Endothelial cell of umbilical vein (primary cell): ENCODE results near the gene IZUMO4. TPM values are rescaled to one million over a fixed set of nuclear protein-coding genes. Genes with fewer than 3 reads are reported as not detected.

Experiments
- BruUV-seq: library from RNA; stranded (reverse); fragments of 400-500 nt; replicated peaks from 2 replicates; lab custom pipeline; 2021; lab: Mats Ljungman, UMichigan
- CTCF ChIA-PET: fragments of 300-600, 350-600 bp; sonication (Branson Sonifier 250); formaldehyde crosslinking; loops from one replicate; lab custom pipeline; 2021; ENCODE audit warnings: antibody characterized with exemption, inconsistent platforms; lab: Charles Lee
- POLR2A ChIA-PET: fragments of 300-600, 350-600 bp; sonication (Branson Sonifier 250); formaldehyde crosslinking; loops from one replicate; lab custom pipeline; 2021; ENCODE audit warnings: antibody characterized with exemption, inconsistent platforms; lab: Charles Lee
- DNase-seq: peaks from one replicate; pipeline ENCODE4 v3.0.0-alpha.2; 2011; ENCODE audit warnings: low read depth, low spot score
- FAIRE-seq: peaks from 2 replicates; lab custom pipeline; 2011; peaks lifted over from hg19 to GRCh38; lab: Jason Lieb, UNC
- H2AFZ ChIP-seq: 2 replicates; pipeline ENCODE4 v1.6.0; 2012; ENCODE audit warnings: low read depth, low read length, control low read depth, inconsistent platforms
- H3K27ac ChIP-seq: 2 replicates; pipeline ENCODE4 v1.5.1; 2011; ENCODE audit warnings: low read depth, mild to moderate bottlenecking, control low read depth, low read length, moderate library complexity; ENCODE audit not compliant: insufficient read depth
- H3K27me3 ChIP-seq, 2 experiments: 2 replicates each; pipeline versions ENCODE4 v1.6.0 to v1.6.1; 2011; ENCODE audit warnings: low read length in 2 of 2, mixed read lengths in 1 of 2; ENCODE audit not compliant: control insufficient read depth in 2 of 2, insufficient read depth in 2 of 2
- H3K36me3 ChIP-seq, 2 experiments: 2 replicates in 1 of 2; 3 replicates in 1 of 2; pipeline ENCODE4 v1.5.1; 2011; ENCODE audit warnings: low read length in 2 of 2, mild to moderate bottlenecking in 1 of 2, moderate library complexity in 1 of 2; ENCODE audit not compliant: control insufficient read depth in 2 of 2, insufficient read depth in 2 of 2; ENCODE audit errors: extremely low read depth in 1 of 2
- H3K4me1 ChIP-seq: 3 replicates; pipeline ENCODE4 v1.5.1; 2011; ENCODE audit warnings: mild to moderate bottlenecking, low read length; ENCODE audit not compliant: control insufficient read depth, insufficient read depth; ENCODE audit errors: extremely low read depth
- H3K4me2 ChIP-seq: 2 replicates; pipeline ENCODE4 v1.6.1; 2011; ENCODE audit warnings: low read length, control low read depth, mixed read lengths; ENCODE audit not compliant: insufficient read depth
- H3K4me3 ChIP-seq, 3 experiments: fragments of 200-600 bp in 1 of 3; sonication (generic), shearing (Covaris generic) in 1 of 3; replicated peaks in 1 of 3; 2 replicates each; pipeline ENCODE4 v1.5.1; 2011 to 2016; ENCODE audit warnings: control low read depth in 3 of 3, low read length in 3 of 3, mild to moderate bottlenecking in 2 of 3, inconsistent platforms in 1 of 3, low read depth in 1 of 3, moderate library complexity in 1 of 3; ENCODE audit not compliant: insufficient read depth in 1 of 3
- H3K79me2 ChIP-seq: 2 replicates; pipeline ENCODE4 v1.6.0; 2012; ENCODE audit warnings: low read length, inconsistent platforms; ENCODE audit not compliant: control insufficient read depth, insufficient read depth
- H3K9ac ChIP-seq: replicated peaks from 2 replicates; pipeline ENCODE3; 2011; ENCODE audit warnings: low read length, control low read depth; ENCODE audit not compliant: insufficient read depth; ENCODE audit errors: extremely low read depth
- H3K9me1 ChIP-seq: replicated peaks from 3 replicates; pipeline ENCODE4 v1.6.0; 2011; ENCODE audit warnings: mild to moderate bottlenecking, low read length; ENCODE audit not compliant: control insufficient read depth, insufficient read depth; ENCODE audit errors: extremely low read depth
- H3K9me3 ChIP-seq: replicated peaks from 2 replicates; pipeline ENCODE4 v1.5.1; 2012; ENCODE audit warnings: low read length, inconsistent platforms; ENCODE audit not compliant: control insufficient read depth, insufficient read depth
- H4K20me1 ChIP-seq: replicated peaks from 2 replicates; pipeline ENCODE3; 2011; ENCODE audit warnings: mild to moderate bottlenecking, low read length; ENCODE audit not compliant: control insufficient read depth, insufficient read depth; ENCODE audit errors: extremely low read depth
- EZH2 ChIP-seq: IDR thresholded peaks from 2 replicates; pipeline ENCODE4 v1.6.1; 2012; ENCODE audit warnings: borderline replicate concordance, low read depth, mild to moderate bottlenecking, moderate library complexity, low read length, inconsistent platforms; ENCODE audit not compliant: severe bottlenecking
- FOS ChIP-seq: IDR thresholded peaks from 2 replicates; pipeline ENCODE4 v1.6.1; 2011; ENCODE audit warnings: mild to moderate bottlenecking, low read length, moderate library complexity, borderline replicate concordance; ENCODE audit not compliant: insufficient read depth
- GATA2 ChIP-seq: IDR thresholded peaks from 2 replicates; pipeline ENCODE4 v1.7.0; 2011; ENCODE audit warnings: low read depth, mild to moderate bottlenecking, moderate library complexity, mixed read lengths, low read length; ENCODE audit not compliant: insufficient read length, insufficient read depth
- JUN ChIP-seq: IDR thresholded peaks from 2 replicates; pipeline ENCODE4 v1.6.1; 2011; ENCODE audit warnings: borderline replicate concordance, low read depth; ENCODE audit not compliant: insufficient read length, insufficient read depth
- MYC ChIP-seq: IDR thresholded peaks from one replicate; pipeline ENCODE4 v1.6.1; 2011; ENCODE audit warnings: mild to moderate bottlenecking, low read depth, low read length
- POLR2A ChIP-seq: IDR thresholded peaks from 2 replicates; pipeline ENCODE4 v1.6.1; 2012; ENCODE audit warnings: low read depth, mild to moderate bottlenecking, control low read depth, low read length
- POLR2AphosphoS5 ChIP-seq: IDR thresholded peaks from 2 replicates; pipeline ENCODE4 v1.6.1; 2012; ENCODE audit warnings: low read depth, mild to moderate bottlenecking, control low read depth, low read length, moderate library complexity; ENCODE audit not compliant: insufficient read depth
- dilution Hi-C: fragments of 300-500 bp; cut with MboI; formaldehyde crosslinking; loops from one replicate; pipeline ENCODE4 v1.15.0; 2019; ENCODE audit warnings: low sequenced_read_pairs; ENCODE audit not compliant: extremely low pct_ligation_motif_present
- intact Hi-C: fragments of 100-400 bp; cut with micrococcal nuclease; formaldehyde crosslinking; loops from one replicate; pipeline ENCODE4 v1.10.0; 2022
- polyA plus RNA-seq, 4 experiments: library from polyadenylated mRNA; depleted of rRNA in 3 of 4; stranded (reverse) in 3 of 4; unstranded in 1 of 4; fragments of >200 nt; gene quantifications; 2 replicates each; pipeline versions ENCODE4 v1.2.1 to v1.2.3, GENCODE V29; 2011 to 2012; ENCODE audit warnings: missing spikeins in 1 of 4
- total RNA-seq: library from RNA; stranded (reverse); gene quantifications from 2 replicates; pipeline ENCODE4 v1.2.3, GENCODE V29; 2021
- TF ChIP-seq, protein P1 (sequence below), 2 donors: IDR thresholded peaks; 1 replicate in 1 of 2; 2 replicates in 1 of 2; pipeline ENCODE4 v1.5.1; 2011; ENCODE audit warnings: low read length in 2 of 2, mild to moderate bottlenecking in 2 of 2, moderate library complexity in 2 of 2, control low read depth in 1 of 2, inconsistent platforms in 1 of 2, low read depth in 1 of 2; ENCODE audit not compliant: insufficient read depth in 1 of 2; ENCODE audit errors: extremely low read depth in 1 of 2
- TF ChIP-seq, protein P2 (sequence below): IDR thresholded peaks from 2 replicates; pipeline ENCODE4 v1.6.1; 2011; ENCODE audit not compliant: insufficient read depth, insufficient read length

Gene IZUMO4
- total and polyA plus RNA-seq, 2 donors (not counting 3 experiments of a cell fraction or from before 2014, with no cell fraction given) = 1.1 to 2.0 TPM

DNA sequence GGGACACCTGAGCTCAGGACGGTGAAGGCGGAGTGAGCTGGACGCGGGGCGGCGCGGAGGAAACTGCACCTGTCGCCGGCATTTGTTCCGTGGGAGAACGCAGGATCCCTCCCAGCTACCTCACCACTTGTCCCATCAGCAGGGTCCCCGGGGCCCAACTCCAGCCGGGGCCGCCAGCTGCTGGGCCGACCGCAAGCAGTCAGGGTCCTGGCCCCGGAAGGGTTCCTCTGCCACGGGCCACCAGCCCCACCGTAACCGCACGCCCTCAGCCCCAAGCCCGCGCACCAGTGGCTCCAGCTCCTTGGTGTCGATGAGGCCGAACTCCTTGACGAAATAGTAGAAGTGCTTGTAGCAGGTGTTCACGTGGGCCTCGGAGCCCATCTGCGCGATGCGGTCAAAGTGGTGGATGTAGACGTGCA, 20.2 kb upstream of the IZUMO4 start:
- Histone ChIP-seq H3K4me3 (no peak overlapping the region), H3K4me1 (no peaks in the 10 kb centered on the region), H3K9ac (no peak overlapping the region), H3K9me1 (no peaks in the 10 kb centered on the region), H3K27ac (no peak overlapping the region), H3K27me3 (no peaks in the 10 kb centered on the region), H2AFZ (no peak overlapping the region), H4K20me1 (no peaks in the 10 kb centered on the region), H3K79me2 (peaks cover 3% of the 10 kb centered on the region), H3K4me2 (no peak overlapping the region), H3K9me3 (no peaks in the 10 kb centered on the region), H3K36me3 (peaks cover 4 to 37% of the 10 kb centered on the region in 2 experiments)
- POLR2A ChIA-PET = no interaction called here
- TF ChIP-seq POLR2A (no peak), FOS (no peak), EZH2 (no peak), JUN (no peak), GATA2 (no peak), POLR2AphosphoS5 (no peak), MYC (no peak)
- TF ChIP-seq, protein P1, sequence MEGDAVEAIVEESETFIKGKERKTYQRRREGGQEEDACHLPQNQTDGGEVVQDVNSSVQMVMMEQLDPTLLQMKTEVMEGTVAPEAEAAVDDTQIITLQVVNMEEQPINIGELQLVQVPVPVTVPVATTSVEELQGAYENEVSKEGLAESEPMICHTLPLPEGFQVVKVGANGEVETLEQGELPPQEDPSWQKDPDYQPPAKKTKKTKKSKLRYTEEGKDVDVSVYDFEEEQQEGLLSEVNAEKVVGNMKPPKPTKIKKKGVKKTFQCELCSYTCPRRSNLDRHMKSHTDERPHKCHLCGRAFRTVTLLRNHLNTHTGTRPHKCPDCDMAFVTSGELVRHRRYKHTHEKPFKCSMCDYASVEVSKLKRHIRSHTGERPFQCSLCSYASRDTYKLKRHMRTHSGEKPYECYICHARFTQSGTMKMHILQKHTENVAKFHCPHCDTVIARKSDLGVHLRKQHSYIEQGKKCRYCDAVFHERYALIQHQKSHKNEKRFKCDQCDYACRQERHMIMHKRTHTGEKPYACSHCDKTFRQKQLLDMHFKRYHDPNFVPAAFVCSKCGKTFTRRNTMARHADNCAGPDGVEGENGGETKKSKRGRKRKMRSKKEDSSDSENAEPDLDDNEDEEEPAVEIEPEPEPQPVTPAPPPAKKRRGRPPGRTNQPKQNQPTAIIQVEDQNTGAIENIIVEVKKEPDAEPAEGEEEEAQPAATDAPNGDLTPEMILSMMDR (IDR thresholded peaks at IDR 0.05; ENCODE audit: extremely low read depth in 1 of 2, insufficient read depth in 1 of 2, low read depth in 1 of 2, low read length in 2 of 2) = no peak
- TF ChIP-seq, protein P2, sequence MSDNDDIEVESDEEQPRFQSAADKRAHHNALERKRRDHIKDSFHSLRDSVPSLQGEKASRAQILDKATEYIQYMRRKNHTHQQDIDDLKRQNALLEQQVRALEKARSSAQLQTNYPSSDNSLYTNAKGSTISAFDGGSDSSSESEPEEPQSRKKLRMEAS = no peak
- FAIRE-seq (no peak), DNase-seq (no peak)
- intact Hi-C loops (no loop called here), dilution Hi-C loops (no loop called here)
- CTCF ChIA-PET = no interaction called here
- no TSS peak for BruUV-seq
